PC-3 (cell line): ENCODE data around the gene CD3E. TPM values are rescaled to one million over a fixed set of nuclear protein-coding genes. Genes with fewer than 3 reads are reported as not detected.

Experiments
- ATAC-seq: fragments of 200-7000 bp; cut with Tn5 transposase; 2 replicates; pipeline ENCODE4 v1.9.1; 2020; ENCODE audit warnings: mild to moderate bottlenecking, moderate library complexity
- BruUV-seq: library from RNA; stranded (reverse); fragments of 400-500 nt; replicated peaks from 2 replicates; lab custom pipeline; 2021; lab: Mats Ljungman, UMichigan
- CTCF ChIA-PET: fragments of 300-600 bp; sonication (Branson Sonifier 250); formaldehyde crosslinking; loops from one replicate; lab custom pipeline; 2022; ENCODE audit warnings: antibody characterized with exemption; lab: Charles Lee
- POLR2A ChIA-PET: fragments of 300-600 bp; sonication (Branson Sonifier 250); formaldehyde crosslinking; loops from one replicate; lab custom pipeline; 2022; ENCODE audit warnings: antibody characterized with exemption; ENCODE audit not compliant: unreplicated experiment; lab: Charles Lee
- DNase-seq: peaks from one replicate; pipeline ENCODE4 v3.0.0-alpha.2; 2015
- H2AFZ ChIP-seq: fragments of 300-600 bp; sonication (generic); 2 replicates; pipeline ENCODE4 v1.6.0; 2016; ENCODE audit warnings: antibody characterized with exemption, low read length
- H3F3A ChIP-seq: fragments of 300-600 bp; sonication (generic); one replicate; pipeline ENCODE4 v1.6.0; 2017; ENCODE audit warnings: antibody characterized with exemption, low read length, control low read depth, mild to moderate bottlenecking; ENCODE audit not compliant: unreplicated experiment
- H3K27ac ChIP-seq: fragments of 300-600 bp; sonication (generic); 2 replicates; pipeline ENCODE4 v1.5.1; 2016; ENCODE audit warnings: mild to moderate bottlenecking, low read length
- H3K27me3 ChIP-seq: fragments of 300-600 bp; sonication (generic); 2 replicates; pipeline ENCODE4 v1.6.1; 2016; ENCODE audit warnings: low read length, mixed read lengths
- H3K36me3 ChIP-seq: fragments of 300-600 bp; sonication (generic); 2 replicates; pipeline ENCODE4 v1.6.1; 2016; ENCODE audit warnings: low read depth, mixed run types, low read length, mixed read lengths
- H3K4me1 ChIP-seq: fragments of 300-600 bp; sonication (generic); 2 replicates; pipeline ENCODE4 v1.5.1; 2016; ENCODE audit warnings: low read length; ENCODE audit not compliant: insufficient read depth
- H3K4me2 ChIP-seq: fragments of 300-600 bp; sonication (generic); 2 replicates; pipeline ENCODE4 v1.6.0; 2016; ENCODE audit warnings: low read length
- H3K4me3 ChIP-seq: fragments of 300-600 bp; sonication (generic); 2 replicates; pipeline ENCODE4 v1.5.1; 2016; ENCODE audit warnings: mild to moderate bottlenecking, low read length, mixed read lengths
- H3K79me2 ChIP-seq: fragments of 300-600 bp; sonication (generic); 2 replicates; pipeline ENCODE4 v1.6.1; 2017; ENCODE audit warnings: low read length, mixed read lengths
- H3K9ac ChIP-seq: fragments of 300-600 bp; sonication (generic); 2 replicates; pipeline ENCODE4 v1.6.0; 2016; ENCODE audit warnings: mild to moderate bottlenecking, low read length
- H3K9me2 ChIP-seq: fragments of 300-600 bp; sonication (generic); replicated peaks from 2 replicates; pipeline ENCODE4 v1.6.1; 2016; ENCODE audit warnings: mixed run types, low read length, mixed read lengths
- H3K9me3 ChIP-seq: fragments of 300-600 bp; sonication (generic); 2 replicates; pipeline ENCODE4 v1.6.1; 2016; ENCODE audit warnings: low read length, mixed read lengths
- H4K20me1 ChIP-seq: fragments of 300-600 bp; sonication (generic); 2 replicates; pipeline ENCODE4 v1.6.1; 2016; ENCODE audit warnings: low read length, mixed read lengths
- EZH2 ChIP-seq: fragments of 300-600 bp; sonication (generic); IDR thresholded peaks from one replicate; pipeline ENCODE4 v1.6.1; 2017; ENCODE audit warnings: antibody characterized with exemption, mild to moderate bottlenecking, low read length; ENCODE audit not compliant: unreplicated experiment
- EZH2phosphoT487 ChIP-seq: fragments of 300-600 bp; sonication (generic); IDR thresholded peaks from 2 replicates; pipeline ENCODE4 v1.6.1; 2018; ENCODE audit warnings: mild to moderate bottlenecking, antibody characterized with exemption, low read length, borderline replicate concordance
- intact Hi-C: fragments of 100-400 bp; cut with micrococcal nuclease; formaldehyde crosslinking; loops from 2 replicates; pipeline ENCODE4 v1.9.0; 2023
- total RNA-seq: library from RNA; depleted of rRNA; stranded (reverse); fragments of >200 nt; gene quantifications from 2 replicates; pipeline ENCODE4 v1.2.3, GENCODE V29; 2014
- TF ChIP-seq, protein P1 (sequence below): fragments of 300-600 bp; sonication (generic); conservative IDR thresholded peaks from 2 replicates; pipeline ENCODE4 v1.5.1; 2017; ENCODE audit warnings: antibody characterized with exemption, low read depth, mild to moderate bottlenecking, low read length

The CD3E gene
- total RNA-seq, 1 experiment from 2014 or later = not detected

GRCh38 chr11:118310271-118310670 is 5.7 kb downstream of the CD3E start:
- no peaks in the 10 kb centered on the region for H3K79me2 ChIP-seq
- ChIA-PET CTCF (no interaction called here), POLR2A (no interaction called here)
- no peaks in the 10 kb centered on the region for H3F3A ChIP-seq
- H3K4me2 ChIP-seq = no peak overlapping the region
- no peak overlapping the region for H3K9ac ChIP-seq
- H3K9me2 ChIP-seq = no peaks in the 10 kb centered on the region
- H3K27ac ChIP-seq = no peak overlapping the region
- TF ChIP-seq EZH2phosphoT487 (no peak), EZH2 (no peak)
- TF ChIP-seq, protein P1, sequence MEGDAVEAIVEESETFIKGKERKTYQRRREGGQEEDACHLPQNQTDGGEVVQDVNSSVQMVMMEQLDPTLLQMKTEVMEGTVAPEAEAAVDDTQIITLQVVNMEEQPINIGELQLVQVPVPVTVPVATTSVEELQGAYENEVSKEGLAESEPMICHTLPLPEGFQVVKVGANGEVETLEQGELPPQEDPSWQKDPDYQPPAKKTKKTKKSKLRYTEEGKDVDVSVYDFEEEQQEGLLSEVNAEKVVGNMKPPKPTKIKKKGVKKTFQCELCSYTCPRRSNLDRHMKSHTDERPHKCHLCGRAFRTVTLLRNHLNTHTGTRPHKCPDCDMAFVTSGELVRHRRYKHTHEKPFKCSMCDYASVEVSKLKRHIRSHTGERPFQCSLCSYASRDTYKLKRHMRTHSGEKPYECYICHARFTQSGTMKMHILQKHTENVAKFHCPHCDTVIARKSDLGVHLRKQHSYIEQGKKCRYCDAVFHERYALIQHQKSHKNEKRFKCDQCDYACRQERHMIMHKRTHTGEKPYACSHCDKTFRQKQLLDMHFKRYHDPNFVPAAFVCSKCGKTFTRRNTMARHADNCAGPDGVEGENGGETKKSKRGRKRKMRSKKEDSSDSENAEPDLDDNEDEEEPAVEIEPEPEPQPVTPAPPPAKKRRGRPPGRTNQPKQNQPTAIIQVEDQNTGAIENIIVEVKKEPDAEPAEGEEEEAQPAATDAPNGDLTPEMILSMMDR = no peak
- H2AFZ ChIP-seq = no peak overlapping the region
- no peaks in the 10 kb centered on the region for H3K9me3 ChIP-seq
- peaks cover 9% of the 10 kb centered on the region for H3K4me1 ChIP-seq
- no peak overlapping the region for H3K4me3 ChIP-seq
- DNase-seq (no peak), ATAC-seq (no peak)
- intact Hi-C loops = no loop called here
- no peaks in the 10 kb centered on the region for H3K36me3 ChIP-seq
- H3K27me3 ChIP-seq = no peaks in the 10 kb centered on the region
- no peaks in the 10 kb centered on the region for H4K20me1 ChIP-seq
- BruUV-seq = no TSS peak

- no TSS peak for BruUV-seq
- H3K36me3 ChIP-seq = no peaks in the 10 kb centered on the region
Measured at GRCh38 chr11:118310781-118311485, 6.4 kb downstream of the CD3E start.

GRCh38 chr11:118311518-118311917 is 7.0 kb downstream of the CD3E start:
- no peak overlapping the region for H3K27ac ChIP-seq
- H3K79me2 ChIP-seq = no peaks in the 10 kb centered on the region
- intact Hi-C loops = no loop called here
- DNase-seq (no peak), ATAC-seq (no peak)
- H3K4me3 ChIP-seq = no peak overlapping the region
- H3K9me2 ChIP-seq = no peaks in the 10 kb centered on the region
- H3K4me1 ChIP-seq = peaks cover 21% of the 10 kb centered on the region
- no peaks in the 10 kb centered on the region for H3F3A ChIP-seq
- H2AFZ ChIP-seq = no peak overlapping the region
- H3K27me3 ChIP-seq = no peaks in the 10 kb centered on the region
- ChIA-PET POLR2A (no interaction called here), CTCF (no interaction called here)
- H4K20me1 ChIP-seq = no peaks in the 10 kb centered on the region
- BruUV-seq = no TSS peak
- no peaks in the 10 kb centered on the region for H3K9me3 ChIP-seq
- H3K36me3 ChIP-seq = no peaks in the 10 kb centered on the region
- no peak overlapping the region for H3K9ac ChIP-seq
- H3K4me2 ChIP-seq = no peak overlapping the region
- TF ChIP-seq EZH2phosphoT487 (no peak), EZH2 (no peak)
- TF ChIP-seq, protein P1 = no peak

More at GRCh38 chr11:118310781-118311485, 6.4 kb downstream of the CD3E start:
- POLR2A ChIA-PET = no interaction called here
- H3K27ac ChIP-seq = no peak overlapping the region
- DNase-seq (peak; percentile 45), ATAC-seq (peak; percentile 39)
- CTCF ChIA-PET = no interaction called here
- no peaks in the 10 kb centered on the region for H3K79me2 ChIP-seq
- H3K4me3 ChIP-seq = no peak overlapping the region
- H3K9me2 ChIP-seq = no peaks in the 10 kb centered on the region
- H3K9ac ChIP-seq = no peak overlapping the region
- no peak overlapping the region for H2AFZ ChIP-seq
- H3K4me2 ChIP-seq = no peak overlapping the region
- intact Hi-C loops = no loop called here
- TF ChIP-seq EZH2phosphoT487 = no peak
- TF ChIP-seq, protein P1 = no peak
- TF ChIP-seq EZH2 = no peak
- H3K4me1 ChIP-seq = peaks cover 16% of the 10 kb centered on the region
- H3F3A ChIP-seq = no peaks in the 10 kb centered on the region
- H3K27me3 ChIP-seq = no peaks in the 10 kb centered on the region
- no peaks in the 10 kb centered on the region for H4K20me1 ChIP-seq
- H3K9me3 ChIP-seq = no peaks in the 10 kb centered on the region
